Testis (tissue), 2 donors: Measurements from ENCODE around the gene GP1BB.

Source experiments
- POLR2A ChIP-seq: fragments of 450-650 bp; IDR thresholded peaks from one replicate; pipeline ENCODE4 v1.6.1; 2017; ENCODE audit warnings: antibody characterized with exemption, mild to moderate bottlenecking, moderate library complexity
- TF ChIP-seq, protein P1 (sequence below), 3 experiments: fragments of 450-650 bp in 2 of 3; fragments of 200-600 bp in 1 of 3; sonication (generic) in 1 of 3; IDR thresholded peaks; one replicate each; pipeline ENCODE4 v1.5.1; 2016 to 2019; ENCODE audit warnings: antibody characterized with exemption in 3 of 3, mild to moderate bottlenecking in 2 of 3, moderate library complexity in 1 of 3

DNA sequence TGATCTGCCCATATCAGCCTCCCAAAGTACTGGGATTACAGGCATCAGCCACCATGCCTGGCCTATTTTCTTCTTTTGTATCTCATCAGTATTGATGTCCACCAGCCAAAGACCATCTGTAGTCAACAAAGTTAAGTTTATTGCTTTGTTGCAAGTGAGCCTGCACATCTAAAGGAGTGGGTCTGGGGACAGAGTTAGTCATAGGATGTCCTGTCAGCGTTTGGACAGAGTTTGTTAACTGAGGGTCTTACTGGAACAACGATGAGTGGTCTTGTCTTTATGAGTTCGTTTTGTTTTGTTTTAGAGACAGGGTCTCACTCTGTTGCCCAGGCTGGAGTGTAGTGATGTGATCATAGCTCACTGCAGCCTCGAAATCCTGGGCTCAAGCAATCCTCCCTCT, 49.7 kb upstream of the GP1BB start:
- TF ChIP-seq, protein P1, sequence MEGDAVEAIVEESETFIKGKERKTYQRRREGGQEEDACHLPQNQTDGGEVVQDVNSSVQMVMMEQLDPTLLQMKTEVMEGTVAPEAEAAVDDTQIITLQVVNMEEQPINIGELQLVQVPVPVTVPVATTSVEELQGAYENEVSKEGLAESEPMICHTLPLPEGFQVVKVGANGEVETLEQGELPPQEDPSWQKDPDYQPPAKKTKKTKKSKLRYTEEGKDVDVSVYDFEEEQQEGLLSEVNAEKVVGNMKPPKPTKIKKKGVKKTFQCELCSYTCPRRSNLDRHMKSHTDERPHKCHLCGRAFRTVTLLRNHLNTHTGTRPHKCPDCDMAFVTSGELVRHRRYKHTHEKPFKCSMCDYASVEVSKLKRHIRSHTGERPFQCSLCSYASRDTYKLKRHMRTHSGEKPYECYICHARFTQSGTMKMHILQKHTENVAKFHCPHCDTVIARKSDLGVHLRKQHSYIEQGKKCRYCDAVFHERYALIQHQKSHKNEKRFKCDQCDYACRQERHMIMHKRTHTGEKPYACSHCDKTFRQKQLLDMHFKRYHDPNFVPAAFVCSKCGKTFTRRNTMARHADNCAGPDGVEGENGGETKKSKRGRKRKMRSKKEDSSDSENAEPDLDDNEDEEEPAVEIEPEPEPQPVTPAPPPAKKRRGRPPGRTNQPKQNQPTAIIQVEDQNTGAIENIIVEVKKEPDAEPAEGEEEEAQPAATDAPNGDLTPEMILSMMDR (IDR thresholded peaks at IDR 0.05) = no peak
- TF ChIP-seq POLR2A = no peak
